ENCODE data around the gene MAP3K7CL.

Gene MAP3K7CL

GRCh38 chr21:29218749-29219148, 88.3 kb downstream of the MAP3K7CL start:
- Histone ChIP-seq H2BK120ac (ENCODE audit: low read depth, low read length) (no peak overlapping the region), H3K79me1 (replicated peaks; ENCODE audit: low read length, poor library complexity, severe bottlenecking) (no peaks in the 10 kb centered on the region), H3K9ac (ENCODE audit: low read length) (peak overlapping the region; percentile 70), H4K8ac (ENCODE audit: low read length) (no peak overlapping the region), H3K9me3 (ENCODE audit: control insufficient read depth, low read length) (no peaks in the 10 kb centered on the region), H3K4me1 (ENCODE audit: control insufficient read depth, insufficient read depth, low read depth, low read length) (peaks cover 9% of the 10 kb centered on the region), H2AFZ (ENCODE audit: low read depth, low read length) (no peak overlapping the region), H3K4me2 (ENCODE audit: low read length, poor library complexity, severe bottlenecking) (no peak overlapping the region), H3K14ac (ENCODE audit: low read length in 2 of 2) (no peak overlapping the region), H3K27ac (ENCODE audit: low read length, poor library complexity, severe bottlenecking) (no peak overlapping the region), H2AK5ac (ENCODE audit: low read length, severe bottlenecking) (peak overlapping the region; percentile 95), H3K23ac (ENCODE audit: low read length in 2 of 2) (no peak overlapping the region), H3K36me3 (ENCODE audit: control insufficient read depth in 1 of 2, insufficient read depth in 2 of 2, low read depth in 1 of 2, low read length in 2 of 2) (no peaks in the 10 kb centered on the region), H4K91ac (ENCODE audit: low read length) (no peak overlapping the region), H3K4ac (ENCODE audit: low read depth in 1 of 2, low read length in 2 of 2) (peak overlapping the region in 1 of 2 experiments; percentile 54), H3K4me3 (ENCODE audit: insufficient read depth in 1 of 2, low read depth in 1 of 2, low read length in 2 of 2) (no peak overlapping the region), H3K18ac (ENCODE audit: low read depth in 1 of 2, low read length in 2 of 2) (peak overlapping the region; percentile 30 to 60), H2BK15ac (ENCODE audit: low read depth, poor library complexity, severe bottlenecking) (no peak overlapping the region), H2BK5ac (ENCODE audit: low read depth, low read length, poor library complexity, severe bottlenecking) (no peak overlapping the region), H2BK12ac (ENCODE audit: low read length in 2 of 2) (peak overlapping the region in 1 of 2 experiments; percentile 67), H3K27me3 (ENCODE audit: control insufficient read depth in 1 of 2, insufficient read depth in 1 of 2, low read length in 2 of 2) (no peaks in the 10 kb centered on the region)
- DNase-seq: no peak
- WGBS: 89% methylated on average over 1 of the region's 1 CpG

GRCh38 chr21:29219165-29219770, 88.8 kb downstream of the MAP3K7CL start:
- H2AFZ ChIP-seq (ENCODE audit: low read depth, low read length): no peak overlapping the region
- no peak overlapping the region for H3K14ac ChIP-seq (ENCODE audit: low read length in 2 of 2)
- peak overlapping the region; percentile 95 for H2AK5ac ChIP-seq (ENCODE audit: low read length, severe bottlenecking)
- peak overlapping the region; percentile 36 for H2BK5ac ChIP-seq (ENCODE audit: low read depth, low read length, poor library complexity, severe bottlenecking)
- no peak overlapping the region for H4K91ac ChIP-seq (ENCODE audit: low read length)
- H2BK15ac ChIP-seq (ENCODE audit: low read depth, poor library complexity, severe bottlenecking): no peak overlapping the region
- no peak overlapping the region for H3K9ac ChIP-seq (ENCODE audit: low read length)
- WGBS: 88% methylated on average over 7 of the region's 8 CpGs
- no peak overlapping the region for H2BK120ac ChIP-seq (ENCODE audit: low read depth, low read length)
- H3K4ac ChIP-seq (ENCODE audit: low read depth in 1 of 2, low read length in 2 of 2): peak overlapping the region in 1 of 2 experiments; percentile 54
- H3K4me2 ChIP-seq (ENCODE audit: low read length, poor library complexity, severe bottlenecking): no peak overlapping the region
- H3K36me3 ChIP-seq (ENCODE audit: control insufficient read depth in 1 of 2, insufficient read depth in 2 of 2, low read depth in 1 of 2, low read length in 2 of 2): no peaks in the 10 kb centered on the region
- H4K8ac ChIP-seq (ENCODE audit: low read length): peak overlapping the region; percentile 53
- no peaks in the 10 kb centered on the region for H3K27me3 ChIP-seq (ENCODE audit: control insufficient read depth in 1 of 2, insufficient read depth in 1 of 2, low read length in 2 of 2)
- no peak overlapping the region for H3K27ac ChIP-seq (ENCODE audit: low read length, poor library complexity, severe bottlenecking)
- no peak overlapping the region for H3K23ac ChIP-seq (ENCODE audit: low read length in 2 of 2)
- H3K4me1 ChIP-seq (ENCODE audit: control insufficient read depth, insufficient read depth, low read depth, low read length): peaks cover 9% of the 10 kb centered on the region
- H3K18ac ChIP-seq (ENCODE audit: low read depth in 1 of 2, low read length in 2 of 2): peak overlapping the region; percentile 60 to 71
- no peaks in the 10 kb centered on the region for H3K9me3 ChIP-seq (ENCODE audit: control insufficient read depth, low read length)
- DNase-seq: peak; percentile 42
- no peak overlapping the region for H3K4me3 ChIP-seq (ENCODE audit: insufficient read depth in 1 of 2, low read depth in 1 of 2, low read length in 2 of 2)
- H2BK12ac ChIP-seq (ENCODE audit: low read length in 2 of 2): peak overlapping the region; percentile 67 to 75
- H3K79me1 ChIP-seq (replicated peaks; ENCODE audit: low read length, poor library complexity, severe bottlenecking): no peaks in the 10 kb centered on the region

DNA sequence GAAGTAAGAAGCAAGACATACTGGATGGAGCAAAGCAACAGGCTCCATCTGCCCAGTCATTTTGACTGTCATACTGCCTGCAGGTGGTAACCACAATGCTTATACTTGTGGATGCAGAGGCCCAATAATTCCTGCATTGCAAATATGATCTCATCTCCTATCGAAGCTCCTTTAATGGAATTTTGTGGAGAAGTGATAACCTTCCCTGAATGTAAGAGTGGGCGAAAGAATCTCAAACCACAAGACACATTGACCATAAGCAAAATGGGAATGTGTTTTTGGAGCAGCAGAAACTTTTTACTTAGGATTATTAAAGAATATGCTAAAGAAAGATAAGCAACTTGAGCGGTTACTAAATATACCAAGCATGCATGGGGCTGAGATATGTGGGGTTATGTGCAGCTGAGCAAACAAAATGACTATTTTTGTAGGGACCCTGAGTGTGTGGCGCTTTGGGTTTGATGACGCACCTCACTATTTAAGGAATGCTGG, 90.9 kb downstream of the MAP3K7CL start:
- no peak overlapping the region for H3K9ac ChIP-seq (ENCODE audit: low read length)
- no peak overlapping the region for H2BK12ac ChIP-seq (ENCODE audit: low read length in 2 of 2)
- no peak overlapping the region for H4K8ac ChIP-seq (ENCODE audit: low read length)
- no peak overlapping the region for H2AK5ac ChIP-seq (ENCODE audit: low read length, severe bottlenecking)
- H3K18ac ChIP-seq (ENCODE audit: low read depth in 1 of 2, low read length in 2 of 2): no peak overlapping the region
- H4K91ac ChIP-seq (ENCODE audit: low read length): no peak overlapping the region
- WGBS: 80% methylated on average over 5 of the region's 5 CpGs
- H2AFZ ChIP-seq (ENCODE audit: low read depth, low read length): no peak overlapping the region
- H3K23ac ChIP-seq (ENCODE audit: low read length in 2 of 2): no peak overlapping the region
- H3K27me3 ChIP-seq (ENCODE audit: control insufficient read depth in 1 of 2, insufficient read depth in 1 of 2, low read length in 2 of 2): no peaks in the 10 kb centered on the region
- H2BK15ac ChIP-seq (ENCODE audit: low read depth, poor library complexity, severe bottlenecking): no peak overlapping the region
- no peaks in the 10 kb centered on the region for H3K79me1 ChIP-seq (replicated peaks; ENCODE audit: low read length, poor library complexity, severe bottlenecking)
- H3K4me3 ChIP-seq (ENCODE audit: insufficient read depth in 1 of 2, low read depth in 1 of 2, low read length in 2 of 2): no peak overlapping the region
- H3K4me1 ChIP-seq (ENCODE audit: control insufficient read depth, insufficient read depth, low read depth, low read length): peaks cover 9% of the 10 kb centered on the region
- no peak overlapping the region for H3K14ac ChIP-seq (ENCODE audit: low read length in 2 of 2)
- H2BK5ac ChIP-seq (ENCODE audit: low read depth, low read length, poor library complexity, severe bottlenecking): peak overlapping the region; percentile 49
- H3K4me2 ChIP-seq (ENCODE audit: low read length, poor library complexity, severe bottlenecking): peak overlapping the region; percentile 10
- peak overlapping the region; percentile 98 for H3K27ac ChIP-seq (ENCODE audit: low read length, poor library complexity, severe bottlenecking)
- H3K4ac ChIP-seq (ENCODE audit: low read depth in 1 of 2, low read length in 2 of 2): no peak overlapping the region
- no peaks in the 10 kb centered on the region for H3K36me3 ChIP-seq (ENCODE audit: control insufficient read depth in 1 of 2, insufficient read depth in 2 of 2, low read depth in 1 of 2, low read length in 2 of 2)
- no peak for DNase-seq
- H3K9me3 ChIP-seq (ENCODE audit: control insufficient read depth, low read length): no peaks in the 10 kb centered on the region
- H2BK120ac ChIP-seq (ENCODE audit: low read depth, low read length): no peak overlapping the region

DNA sequence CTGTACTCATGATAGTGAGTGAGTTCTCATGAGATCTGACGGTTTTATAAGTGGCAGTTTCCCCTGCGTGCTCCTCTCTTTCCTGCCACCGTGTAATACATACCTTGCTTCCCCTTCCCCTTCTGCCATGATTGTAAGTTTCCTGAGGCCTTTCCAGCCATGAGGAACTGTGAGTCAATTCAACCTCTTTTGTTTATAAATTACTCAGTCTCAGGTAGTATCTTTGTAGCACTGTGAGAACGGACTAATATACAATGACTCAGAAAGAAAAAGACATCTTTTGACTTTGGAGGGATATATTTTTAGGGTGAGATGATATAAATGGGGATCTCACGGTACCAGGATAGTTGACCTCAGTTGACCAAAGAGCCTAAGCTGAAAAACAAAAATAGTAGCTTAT, 93.6 kb downstream of the MAP3K7CL start:
- H2BK12ac ChIP-seq (ENCODE audit: low read length in 2 of 2): no peak overlapping the region
- no peak overlapping the region for H2BK120ac ChIP-seq (ENCODE audit: low read depth, low read length)
- DNase-seq: no peak
- no peak overlapping the region for H3K23ac ChIP-seq (ENCODE audit: low read length in 2 of 2)
- no peak overlapping the region for H2AK5ac ChIP-seq (ENCODE audit: low read length, severe bottlenecking)
- H3K4me2 ChIP-seq (ENCODE audit: low read length, poor library complexity, severe bottlenecking): no peak overlapping the region
- H3K4ac ChIP-seq (ENCODE audit: low read depth in 1 of 2, low read length in 2 of 2): no peak overlapping the region
- 86% methylated on average over 5 of the region's 5 CpGs for WGBS
- peaks cover 9% of the 10 kb centered on the region for H3K4me1 ChIP-seq (ENCODE audit: control insufficient read depth, insufficient read depth, low read depth, low read length)
- H3K18ac ChIP-seq (ENCODE audit: low read depth in 1 of 2, low read length in 2 of 2): no peak overlapping the region
- no peak overlapping the region for H3K9ac ChIP-seq (ENCODE audit: low read length)
- H3K4me3 ChIP-seq (ENCODE audit: insufficient read depth in 1 of 2, low read depth in 1 of 2, low read length in 2 of 2): no peak overlapping the region
- H3K27me3 ChIP-seq (ENCODE audit: control insufficient read depth in 1 of 2, insufficient read depth in 1 of 2, low read length in 2 of 2): no peaks in the 10 kb centered on the region
- no peak overlapping the region for H2BK15ac ChIP-seq (ENCODE audit: low read depth, poor library complexity, severe bottlenecking)
- H3K9me3 ChIP-seq (ENCODE audit: control insufficient read depth, low read length): no peaks in the 10 kb centered on the region
- no peaks in the 10 kb centered on the region for H3K79me1 ChIP-seq (replicated peaks; ENCODE audit: low read length, poor library complexity, severe bottlenecking)
- no peak overlapping the region for H4K8ac ChIP-seq (ENCODE audit: low read length)
- H3K14ac ChIP-seq (ENCODE audit: low read length in 2 of 2): no peak overlapping the region
- no peak overlapping the region for H2AFZ ChIP-seq (ENCODE audit: low read depth, low read length)
- H3K27ac ChIP-seq (ENCODE audit: low read length, poor library complexity, severe bottlenecking): no peak overlapping the region
- H4K91ac ChIP-seq (ENCODE audit: low read length): no peak overlapping the region
- no peak overlapping the region for H2BK5ac ChIP-seq (ENCODE audit: low read depth, low read length, poor library complexity, severe bottlenecking)
- H3K36me3 ChIP-seq (ENCODE audit: control insufficient read depth in 1 of 2, insufficient read depth in 2 of 2, low read depth in 1 of 2, low read length in 2 of 2): no peaks in the 10 kb centered on the region

Measured in mesenchymal stem cell (in vitro differentiated cells and primary cell).